ENCODE measurements around the gene PRPSAP1. TPM values are rescaled to one million over a fixed set of nuclear protein-coding genes. Genes with fewer than 3 reads are reported as not detected.

Gene PRPSAP1
- total RNA-seq, 1 donor from 2014 or later = 60.2 TPM

- ATAC-seq = no peak
- no peaks in the 10 kb centered on the region for H3K4me1 ChIP-seq
- H3K4me3 ChIP-seq = no peak overlapping the region
- intact Hi-C loops (cut with DNase I) = no loop called here
- TF ChIP-seq CTCF (IDR thresholded peaks at IDR 0.05) = no peak
- no peaks in the 10 kb centered on the region for H3K9me3 ChIP-seq
- H3K27me3 ChIP-seq = no peaks in the 10 kb centered on the region
- H3K27ac ChIP-seq = no peak overlapping the region
- H3K36me3 ChIP-seq = peaks cover 56% of the 10 kb centered on the region
- DNase-seq = no peak
Observed at GRCh38 chr17:76331083-76331482, 22.6 kb downstream of the PRPSAP1 start.

GRCh38 chr17:76329664-76330063, 24.1 kb downstream of the PRPSAP1 start:
- Histone ChIP-seq H3K9me3 (no peaks in the 10 kb centered on the region), H3K4me1 (no peaks in the 10 kb centered on the region), H3K27ac (no peak overlapping the region), H3K36me3 (peaks cover 56% of the 10 kb centered on the region), H3K27me3 (no peaks in the 10 kb centered on the region), H3K4me3 (no peak overlapping the region)
- TF ChIP-seq CTCF (IDR thresholded peaks at IDR 0.05) = no peak
- DNase-seq (no peak), ATAC-seq (no peak)
- intact Hi-C loops (cut with DNase I) = no loop called here

GRCh38 chr17:76327696-76328095, 26.0 kb downstream of the PRPSAP1 start:
- Histone ChIP-seq H3K27ac (peak overlapping the region; percentile 34), H3K36me3 (peaks cover 74% of the 10 kb centered on the region)

GRCh38 chr17:76326306-76326705, 27.4 kb downstream of the PRPSAP1 start:
- Histone ChIP-seq H3K9me3 (no peaks in the 10 kb centered on the region), H3K27ac (no peak overlapping the region), H3K4me3 (no peak overlapping the region), H3K36me3 (peaks cover 77% of the 10 kb centered on the region), H3K4me1 (no peaks in the 10 kb centered on the region), H3K27me3 (no peaks in the 10 kb centered on the region)
- no peak for DNase-seq
- no peak for TF ChIP-seq CTCF (IDR thresholded peaks at IDR 0.05)
- intact Hi-C loops (cut with DNase I) = no loop called here
- ATAC-seq = no peak

More at GRCh38 chr17:76327696-76328095, 26.0 kb downstream of the PRPSAP1 start:
- intact Hi-C loops (cut with DNase I) = no loop called here
- TF ChIP-seq CTCF (IDR thresholded peaks at IDR 0.05) = no peak
- ATAC-seq (peak; percentile 79), DNase-seq (no peak)
- no peaks in the 10 kb centered on the region for H3K9me3 ChIP-seq
- no peak overlapping the region for H3K4me3 ChIP-seq
- H3K4me1 ChIP-seq = no peaks in the 10 kb centered on the region
- no peaks in the 10 kb centered on the region for H3K27me3 ChIP-seq

GRCh38 chr17:76318586-76318985, 35.1 kb downstream of the PRPSAP1 start:
- ATAC-seq (no peak), DNase-seq (no peak)
- Histone ChIP-seq H3K36me3 (peaks cover 37% of the 10 kb centered on the region), H3K27ac (no peak overlapping the region), H3K27me3 (no peaks in the 10 kb centered on the region), H3K4me3 (no peak overlapping the region), H3K4me1 (no peaks in the 10 kb centered on the region), H3K9me3 (no peaks in the 10 kb centered on the region)
- intact Hi-C loops (cut with DNase I) = loop anchor here (5.0 kb wide), 1 partner anchor 194 kb away; no protein-coding TSS in a partner anchor
- TF ChIP-seq CTCF (IDR thresholded peaks at IDR 0.05) = no peak

GRCh38 chr17:76317535-76317934, 36.2 kb downstream of the PRPSAP1 start:
- Histone ChIP-seq H3K9me3 (no peaks in the 10 kb centered on the region), H3K4me1 (no peaks in the 10 kb centered on the region), H3K4me3 (no peak overlapping the region), H3K36me3 (peaks cover 37% of the 10 kb centered on the region), H3K27me3 (no peaks in the 10 kb centered on the region), H3K27ac (no peak overlapping the region)
- ATAC-seq (no peak), DNase-seq (no peak)
- no peak for TF ChIP-seq CTCF (IDR thresholded peaks at IDR 0.05)
- intact Hi-C loops (cut with DNase I) = loop anchor here (5.0 kb wide), 1 partner anchor 195 kb away; no protein-coding TSS in a partner anchor
